CD14-positive monocyte (primary cell): ENCODE data around the gene PRKD1. TPM values are rescaled to one million over a fixed set of nuclear protein-coding genes. Genes with fewer than 3 reads are reported as not detected.
"Not testable (repeated sequence)": the region's sequence is repeated elsewhere in the genome, so short reads cannot be mapped to it uniquely, and the experiment has no call there.

Source experiments
- DNase-seq, 3 donors: peaks; one replicate each; pipeline ENCODE4 v3.0.0-alpha.2; 2011 to 2022
- H2AFZ ChIP-seq: 2 replicates; pipeline ENCODE4 v1.6.0; 2012; ENCODE audit warnings: mild to moderate bottlenecking, low read depth, low read length, inconsistent platforms; ENCODE audit not compliant: insufficient read depth, poor library complexity, severe bottlenecking
- H3K27ac ChIP-seq, 2 donors: 1 replicate in 1 of 2; 2 replicates in 1 of 2; pipeline ENCODE4 v1.5.1; 2012 to 2013; ENCODE audit warnings: low read length in 2 of 2, control low read depth in 1 of 2, inconsistent platforms in 1 of 2, low read depth in 1 of 2, mild to moderate bottlenecking in 1 of 2
- H3K27me3 ChIP-seq, 2 donors: one replicate each; pipeline versions ENCODE4 v1.6.0 to v1.6.1; 2011 to 2013; ENCODE audit warnings: low read length in 2 of 2; ENCODE audit not compliant: control insufficient read depth in 2 of 2, insufficient read depth in 2 of 2
- H3K36me3 ChIP-seq, 2 donors: replicated peaks in 1 of 2; 1 replicate in 1 of 2; 2 replicates in 1 of 2; pipeline versions ENCODE4 v1.5.1 to v1.6.1; 2012 to 2013; ENCODE audit warnings: low read length in 2 of 2, control low read depth in 1 of 2, inconsistent platforms in 1 of 2, mild to moderate bottlenecking in 1 of 2; ENCODE audit not compliant: insufficient read depth in 2 of 2, control insufficient read depth in 1 of 2
- H3K4me1 ChIP-seq, 2 donors: 1 replicate in 1 of 2; 2 replicates in 1 of 2; pipeline versions ENCODE4 v1.5.1 to v1.6.1; 2012 to 2013; ENCODE audit warnings: low read length in 2 of 2, control low read depth in 1 of 2, inconsistent platforms in 1 of 2, mild to moderate bottlenecking in 1 of 2, moderate library complexity in 1 of 2; ENCODE audit not compliant: insufficient read depth in 2 of 2, control insufficient read depth in 1 of 2
- H3K4me2 ChIP-seq: replicated peaks from 2 replicates; pipeline ENCODE3; 2012; ENCODE audit warnings: low read length, moderate library complexity, mild to moderate bottlenecking; ENCODE audit not compliant: poor library complexity, severe bottlenecking; ENCODE audit errors: extremely low read depth
- H3K4me3 ChIP-seq, 3 experiments: fragments of 200-600 bp in 1 of 3; sonication (generic) in 1 of 3; replicated peaks in 1 of 3; 1 replicate in 2 of 3; 2 replicates in 1 of 3; pipeline ENCODE4 v1.5.1; 2011 to 2013; ENCODE audit warnings: low read length in 3 of 3, mild to moderate bottlenecking in 3 of 3, control low read depth in 2 of 3, low read depth in 2 of 3, inconsistent platforms in 1 of 3, moderate library complexity in 1 of 3
- H3K79me2 ChIP-seq: 2 replicates; pipeline ENCODE4 v1.6.0; 2012; ENCODE audit warnings: mild to moderate bottlenecking, control low read depth, inconsistent platforms, low read length, moderate library complexity; ENCODE audit not compliant: insufficient read depth
- H3K9ac ChIP-seq: 2 replicates; pipeline ENCODE4 v1.6.0; 2017; ENCODE audit warnings: low read length, mild to moderate bottlenecking; ENCODE audit not compliant: insufficient read depth, poor library complexity, severe bottlenecking
- H3K9me3 ChIP-seq, 2 donors: replicated peaks in 1 of 2; 1 replicate in 1 of 2; 2 replicates in 1 of 2; pipeline versions ENCODE4 v1.5.1 to v1.6.1; 2012 to 2013; ENCODE audit warnings: low read length in 2 of 2, control low read depth in 1 of 2; ENCODE audit not compliant: control insufficient read depth in 1 of 2, insufficient read depth in 1 of 2
- H4K20me1 ChIP-seq: 2 replicates; pipeline ENCODE4 v1.6.0; 2012; ENCODE audit warnings: mild to moderate bottlenecking, low read length, control low read depth, moderate library complexity; ENCODE audit not compliant: insufficient read depth
- H3K27ac Mint-ChIP-seq, 7 donors: one replicate each; pipeline ENCODE4 v1.8.0; 2020; ENCODE audit warnings: mild to moderate bottlenecking in 7 of 7, mixed read lengths in 7 of 7, moderate library complexity in 6 of 7, inconsistent platforms in 2 of 7
- H3K27me3 Mint-ChIP-seq, 3 donors: one replicate each; pipeline ENCODE4 v1.8.0; 2021 to 2022; ENCODE audit warnings: low read depth in 3 of 3, mild to moderate bottlenecking in 3 of 3, mixed read lengths in 3 of 3, moderate library complexity in 3 of 3, inconsistent platforms in 1 of 3
- H3K36me3 Mint-ChIP-seq, 2 donors: one replicate each; pipeline ENCODE4 v1.8.0; 2020; ENCODE audit warnings: mixed read lengths in 2 of 2, inconsistent platforms in 1 of 2, mild to moderate bottlenecking in 1 of 2
- H3K4me1 Mint-ChIP-seq: one replicate; pipeline ENCODE4 v1.8.0; 2020; ENCODE audit warnings: mild to moderate bottlenecking, mixed read lengths
- H3K4me3 Mint-ChIP-seq, 2 donors: one replicate each; pipeline ENCODE4 v1.8.0; 2020; ENCODE audit warnings: mild to moderate bottlenecking in 2 of 2, mixed read lengths in 2 of 2, moderate library complexity in 1 of 2
- H3K9me3 Mint-ChIP-seq, 7 donors: one replicate each; pipeline ENCODE4 v1.8.0; 2020 to 2022; ENCODE audit warnings: mixed read lengths in 7 of 7, mild to moderate bottlenecking in 6 of 7, moderate library complexity in 6 of 7, inconsistent platforms in 2 of 7
- CTCF ChIP-seq: fragments of 200-600 bp; IDR thresholded peaks from one replicate; pipeline ENCODE4 v1.8.0; 2022; ENCODE audit warnings: antibody characterized with exemption, mild to moderate bottlenecking
- WGBS: methylation state at CpG from one replicate; pipeline ENCODE4 v1.1.5; 2013; ENCODE audit warnings: missing lambda C conversion rate; ENCODE audit not compliant: insufficient coverage; 5-methylcytosine and 5-hydroxymethylcytosine counted together
- intact Hi-C, 2 donors: fragments of 100-400 bp; cut with micrococcal nuclease; formaldehyde crosslinking; loops; one replicate each; pipeline versions ENCODE4 v1.15.0 to v1.15.1; 2023
- polyA plus RNA-seq, 3 donors: library from polyadenylated mRNA; depleted of rRNA in 1 of 3; unstranded in 2 of 3; stranded (reverse) in 1 of 3; fragments of 300-500 nt in 2 of 3; fragments of >200 nt in 1 of 3; fragmentation: Illumina TruSeq in 2 of 3; gene quantifications; 1 replicate in 2 of 3; 2 replicates in 1 of 3; pipeline ENCODE4 v1.2.3, GENCODE V29; 2012 to 2021

PRKD1 gene
- polyA plus RNA-seq, 3 donors: not detected

DNA sequence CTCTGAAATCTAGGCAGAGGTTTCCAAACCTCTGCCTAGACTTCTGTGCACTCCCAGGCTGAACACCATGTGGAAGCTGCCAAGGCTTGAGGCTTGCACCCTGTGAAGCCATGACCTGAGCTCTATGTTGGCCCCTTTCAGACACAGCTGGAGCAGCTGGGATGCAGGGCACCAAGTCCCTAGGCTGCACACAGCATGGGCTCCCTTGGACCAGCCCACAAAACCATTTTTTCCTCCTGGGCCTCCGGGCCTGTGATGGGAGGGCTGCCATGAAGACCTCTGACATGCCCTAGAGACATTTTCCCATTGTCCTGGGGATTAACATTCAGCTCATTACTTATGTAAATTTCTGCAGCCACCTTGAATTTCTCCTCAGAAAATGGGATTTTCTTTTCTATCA lies 88.0 kb downstream of the PRKD1 start:
- H3K27me3 ChIP-seq, H3K36me3 ChIP-seq, DNase-seq, H3K9ac ChIP-seq, H4K20me1 ChIP-seq, H2AFZ ChIP-seq, H3K4me1 Mint-ChIP-seq, H3K36me3 Mint-ChIP-seq, H3K79me2 ChIP-seq, H3K27ac ChIP-seq, H3K27ac Mint-ChIP-seq, H3K4me3 Mint-ChIP-seq, H3K4me3 ChIP-seq, H3K4me1 ChIP-seq, H3K27me3 Mint-ChIP-seq, intact Hi-C loops, H3K4me2 ChIP-seq: not testable (repeated sequence)
- peaks cover 18 to 22% of the 10 kb centered on the region in 2 donors for H3K9me3 ChIP-seq
- WGBS: no CpG with 5 or more reads among the region's 1 CpG
- H3K9me3 Mint-ChIP-seq: peaks cover 7 to 30% (median 16%) of the 10 kb centered on the region in 7 donors

GRCh38 chr14:29838752-29839151 lies 88.9 kb downstream of the PRKD1 start:
- no peaks in the 10 kb centered on the region for H3K36me3 ChIP-seq
- Mint-ChIP-seq H3K27ac (no peak overlapping the region), H3K4me1 (no peaks in the 10 kb centered on the region), H3K36me3 (no peaks in the 10 kb centered on the region), H3K4me3 (no peak overlapping the region), H3K9me3 (peaks cover 7 to 30% (median 16%) of the 10 kb centered on the region in 7 donors), H3K27me3 (peaks cover 0 to 2% (median 0%) of the 10 kb centered on the region in 3 donors)
- no peak for TF ChIP-seq CTCF
- intact Hi-C loops: no loop called here
- H3K9ac ChIP-seq: no peak overlapping the region
- no peaks in the 10 kb centered on the region for H4K20me1 ChIP-seq
- peaks cover 18 to 22% of the 10 kb centered on the region in 2 donors for H3K9me3 ChIP-seq
- WGBS: no CpG with 5 or more reads among the region's 2 CpGs
- H3K4me1 ChIP-seq: no peaks in the 10 kb centered on the region
- no peaks in the 10 kb centered on the region for H3K79me2 ChIP-seq
- DNase-seq: no peak
- H3K27me3 ChIP-seq: no peaks in the 10 kb centered on the region
- H3K4me2 ChIP-seq: no peak overlapping the region
- no peak overlapping the region for H2AFZ ChIP-seq
- no peak overlapping the region for H3K4me3 ChIP-seq
- no peak overlapping the region for H3K27ac ChIP-seq
